Measurements from ENCODE around the gene CDC42. TPM values are rescaled to one million over a fixed set of nuclear protein-coding genes. Genes with fewer than 3 reads are reported as not detected.
A peak's percentile ranks its signal among the peaks of the same experiment; 100 is the strongest.

The CDC42 gene
- total RNA-seq, 1 donor, result 432 TPM

DNA sequence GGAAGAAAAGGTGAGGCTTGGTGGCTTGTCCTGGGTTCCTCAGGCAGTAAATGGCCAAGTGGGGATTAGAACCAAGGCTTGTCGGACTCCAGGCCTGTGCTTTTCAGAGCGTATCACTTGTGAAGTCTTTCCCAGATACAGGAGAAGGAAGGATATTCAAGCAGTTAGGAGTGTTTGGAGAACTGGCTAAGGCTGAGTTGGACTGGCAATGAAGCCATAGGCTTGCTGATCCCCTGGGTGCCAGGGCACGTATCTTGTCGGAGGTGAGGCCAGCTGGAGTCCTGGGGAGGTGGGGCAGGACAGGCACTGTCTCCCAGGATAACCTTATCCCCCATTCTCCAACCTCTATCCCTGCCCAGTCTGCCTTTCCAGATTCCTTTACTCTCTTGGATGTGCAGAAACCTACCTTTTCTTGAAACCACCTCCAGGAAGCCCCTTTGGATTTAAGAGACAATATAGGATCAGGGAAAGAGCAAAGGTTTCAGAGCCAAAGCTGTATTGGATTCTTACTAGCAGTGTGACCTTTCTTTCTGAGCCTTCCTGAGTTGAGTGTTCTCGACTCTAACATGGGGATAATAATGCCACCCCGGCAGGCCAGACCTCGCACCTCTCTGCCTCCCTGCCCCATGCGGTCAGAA, 72.2 kb downstream of the CDC42 start:
- no peak overlapping the region for H3K4me2 ChIP-seq (ENCODE audit: insufficient read depth, low read length)
- no peaks in the 10 kb centered on the region for H3K9me3 ChIP-seq (ENCODE audit: low read depth, low read length)
- H3K27me3 ChIP-seq (ENCODE audit: insufficient read depth, low read length), result no peaks in the 10 kb centered on the region
- H3K4me3 ChIP-seq (ENCODE audit: insufficient read depth, low read length), result no peak overlapping the region
- DNase-seq (ENCODE audit: insufficient read length, low spot score, missing footprints), result peak; percentile 59
- no peaks in the 10 kb centered on the region for H3K36me3 ChIP-seq (ENCODE audit: insufficient read depth, low read length)
- no peak overlapping the region for H2AFZ ChIP-seq (ENCODE audit: low read length)
- no peaks in the 10 kb centered on the region for H3K79me2 ChIP-seq (ENCODE audit: insufficient read depth, low read length)
- TF ChIP-seq, protein P1, sequence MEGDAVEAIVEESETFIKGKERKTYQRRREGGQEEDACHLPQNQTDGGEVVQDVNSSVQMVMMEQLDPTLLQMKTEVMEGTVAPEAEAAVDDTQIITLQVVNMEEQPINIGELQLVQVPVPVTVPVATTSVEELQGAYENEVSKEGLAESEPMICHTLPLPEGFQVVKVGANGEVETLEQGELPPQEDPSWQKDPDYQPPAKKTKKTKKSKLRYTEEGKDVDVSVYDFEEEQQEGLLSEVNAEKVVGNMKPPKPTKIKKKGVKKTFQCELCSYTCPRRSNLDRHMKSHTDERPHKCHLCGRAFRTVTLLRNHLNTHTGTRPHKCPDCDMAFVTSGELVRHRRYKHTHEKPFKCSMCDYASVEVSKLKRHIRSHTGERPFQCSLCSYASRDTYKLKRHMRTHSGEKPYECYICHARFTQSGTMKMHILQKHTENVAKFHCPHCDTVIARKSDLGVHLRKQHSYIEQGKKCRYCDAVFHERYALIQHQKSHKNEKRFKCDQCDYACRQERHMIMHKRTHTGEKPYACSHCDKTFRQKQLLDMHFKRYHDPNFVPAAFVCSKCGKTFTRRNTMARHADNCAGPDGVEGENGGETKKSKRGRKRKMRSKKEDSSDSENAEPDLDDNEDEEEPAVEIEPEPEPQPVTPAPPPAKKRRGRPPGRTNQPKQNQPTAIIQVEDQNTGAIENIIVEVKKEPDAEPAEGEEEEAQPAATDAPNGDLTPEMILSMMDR (IDR thresholded peaks at IDR 0.05; ENCODE audit: extremely low read depth, low read depth, low read length), result no peak
- peaks cover 8% of the 10 kb centered on the region for H3K4me1 ChIP-seq (ENCODE audit: insufficient read depth, low read length)
- peaks cover 40% of the 10 kb centered on the region for H4K20me1 ChIP-seq (ENCODE audit: insufficient read depth, low read length)
- H3K27ac ChIP-seq (ENCODE audit: low read depth, low read length), result no peak overlapping the region

DNA sequence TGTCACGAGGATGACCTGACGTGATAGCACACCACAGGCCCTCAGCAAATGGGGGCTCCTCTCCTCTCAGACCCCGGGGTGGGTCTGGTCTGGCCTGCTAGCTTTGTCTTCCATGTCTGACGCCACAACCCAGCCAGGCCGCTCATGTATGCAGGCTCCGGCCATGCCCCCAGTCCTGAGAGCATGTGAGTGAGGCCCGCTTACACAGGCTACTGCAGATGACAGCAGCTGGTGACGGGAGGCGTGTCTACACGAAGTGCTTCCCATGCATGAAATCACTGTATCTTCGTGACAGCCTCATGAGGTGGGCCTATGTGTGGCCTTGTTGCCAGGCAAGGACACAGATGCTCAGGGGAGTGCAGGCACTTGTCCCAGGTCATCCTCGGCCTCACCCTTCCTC, 74.0 kb downstream of the CDC42 start:
- Histone ChIP-seq H3K79me2 (ENCODE audit: insufficient read depth, low read length) (no peaks in the 10 kb centered on the region), H3K4me3 (ENCODE audit: insufficient read depth, low read length) (no peak overlapping the region), H4K20me1 (ENCODE audit: insufficient read depth, low read length) (peaks cover 38% of the 10 kb centered on the region), H3K36me3 (ENCODE audit: insufficient read depth, low read length) (no peaks in the 10 kb centered on the region), H3K27ac (ENCODE audit: low read depth, low read length) (no peak overlapping the region), H2AFZ (ENCODE audit: low read length) (no peak overlapping the region), H3K4me2 (ENCODE audit: insufficient read depth, low read length) (no peak overlapping the region), H3K4me1 (ENCODE audit: insufficient read depth, low read length) (peaks cover 8% of the 10 kb centered on the region), H3K9me3 (ENCODE audit: low read depth, low read length) (no peaks in the 10 kb centered on the region), H3K27me3 (ENCODE audit: insufficient read depth, low read length) (no peaks in the 10 kb centered on the region)
- peak; percentile 64 for DNase-seq (ENCODE audit: insufficient read length, low spot score, missing footprints)
- TF ChIP-seq, protein P1 (IDR thresholded peaks at IDR 0.05; ENCODE audit: extremely low read depth, low read depth, low read length), result no peak

DNA sequence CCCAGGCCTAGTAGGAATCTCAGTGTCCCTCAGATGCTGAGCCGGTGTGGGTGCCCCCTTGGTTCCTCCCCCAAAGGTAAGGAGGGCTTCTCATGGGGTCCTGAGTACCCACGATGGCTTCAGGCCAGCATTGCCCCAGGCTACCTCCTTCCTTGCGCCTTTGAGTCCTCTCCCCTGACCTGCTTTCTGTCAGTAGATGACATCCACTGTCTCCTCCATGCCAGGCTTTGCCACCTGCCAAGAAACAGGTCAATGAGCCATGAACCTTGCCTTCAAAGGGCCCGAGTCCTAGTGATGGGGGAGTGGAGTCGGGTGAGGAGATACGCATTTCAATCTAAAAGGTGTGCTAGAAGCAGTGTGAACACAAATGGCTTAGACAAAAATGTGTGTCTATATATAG, 74.7 kb downstream of the CDC42 start:
- Histone ChIP-seq H3K27ac (ENCODE audit: low read depth, low read length) (no peak overlapping the region), H3K27me3 (ENCODE audit: insufficient read depth, low read length) (no peaks in the 10 kb centered on the region), H3K4me3 (ENCODE audit: insufficient read depth, low read length) (no peak overlapping the region), H3K4me1 (ENCODE audit: insufficient read depth, low read length) (peaks cover 13% of the 10 kb centered on the region), H3K4me2 (ENCODE audit: insufficient read depth, low read length) (no peak overlapping the region), H3K9me3 (ENCODE audit: low read depth, low read length) (no peaks in the 10 kb centered on the region), H3K36me3 (ENCODE audit: insufficient read depth, low read length) (no peaks in the 10 kb centered on the region), H3K79me2 (ENCODE audit: insufficient read depth, low read length) (no peaks in the 10 kb centered on the region), H4K20me1 (ENCODE audit: insufficient read depth, low read length) (peaks cover 35% of the 10 kb centered on the region), H2AFZ (ENCODE audit: low read length) (no peak overlapping the region)
- peak; percentile 34 for DNase-seq (ENCODE audit: insufficient read length, low spot score, missing footprints)
- TF ChIP-seq, protein P1 (IDR thresholded peaks at IDR 0.05; ENCODE audit: extremely low read depth, low read depth, low read length), result no peak

DNA sequence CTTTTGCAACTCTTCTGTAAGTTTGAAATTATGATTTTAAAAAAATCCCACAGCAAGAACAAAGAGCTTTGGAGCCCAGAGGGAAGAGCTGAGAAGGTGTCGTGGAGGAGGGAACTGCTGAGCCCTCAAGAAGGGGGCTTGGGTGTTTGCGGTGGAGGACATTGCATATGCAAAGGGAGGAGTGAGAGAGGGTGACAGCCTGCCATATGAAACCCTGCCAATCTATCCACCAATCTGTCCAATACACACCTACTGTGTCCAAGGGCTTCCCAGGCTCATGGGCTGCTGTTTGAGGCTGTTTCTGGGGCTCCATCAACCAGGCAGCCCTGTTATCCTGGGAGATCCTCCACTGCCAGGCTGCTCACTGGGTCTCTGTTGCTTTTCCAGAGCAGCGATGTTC, 75.2 kb downstream of the CDC42 start:
- Histone ChIP-seq H3K27ac (ENCODE audit: low read depth, low read length) (no peak overlapping the region), H2AFZ (ENCODE audit: low read length) (no peak overlapping the region), H3K4me2 (ENCODE audit: insufficient read depth, low read length) (no peak overlapping the region), H3K9me3 (ENCODE audit: low read depth, low read length) (no peaks in the 10 kb centered on the region), H3K36me3 (ENCODE audit: insufficient read depth, low read length) (no peaks in the 10 kb centered on the region), H3K4me3 (ENCODE audit: insufficient read depth, low read length) (no peak overlapping the region), H3K79me2 (ENCODE audit: insufficient read depth, low read length) (no peaks in the 10 kb centered on the region), H3K27me3 (ENCODE audit: insufficient read depth, low read length) (no peaks in the 10 kb centered on the region), H3K4me1 (ENCODE audit: insufficient read depth, low read length) (peaks cover 14% of the 10 kb centered on the region), H4K20me1 (ENCODE audit: insufficient read depth, low read length) (peaks cover 33% of the 10 kb centered on the region)
- peak; percentile 57 for DNase-seq (ENCODE audit: insufficient read length, low spot score, missing footprints)
- TF ChIP-seq, protein P1 (IDR thresholded peaks at IDR 0.05; ENCODE audit: extremely low read depth, low read depth, low read length), result no peak
